K562 (cell line): ENCODE measurements around the gene MEA1. TPM values are rescaled to one million over a fixed set of nuclear protein-coding genes. Genes with fewer than 3 reads are reported as not detected.

ENCODE experiments used
- ATAC-seq: fragments of 200-7000 bp; cut with Tn5 transposase; 3 replicates; pipeline ENCODE4 v1.9.1; 2020; ENCODE audit warnings: moderate library complexity
- BruUV-seq: library from RNA; stranded (reverse); fragments of 400-500 nt; replicated peaks from 2 replicates; lab custom pipeline; 2021; lab: Mats Ljungman, UMichigan
- CTCF ChIA-PET: fragments of 300-600 bp; formaldehyde crosslinking; extraction: SDS; loops from one replicate; lab custom pipeline; 2021; ENCODE audit warnings: low intra/inter-chr PET ratio; lab: Yijun Ruan, JAX
- POLR2A ChIA-PET: fragments of 300-600, 350-650 bp; sonication (Branson Sonifier 250); formaldehyde crosslinking; extraction: SDS; loops from one replicate; lab custom pipeline; 2021; ENCODE audit warnings: antibody characterized with exemption, inconsistent platforms; lab: Yijun Ruan, JAX
- DNase-seq, 4 experiments: peaks; one replicate each; pipeline versions ENCODE4 v3.0.0 to v3.0.0-alpha.2; 2011 to 2018; ENCODE audit warnings: low spot score in 3 of 4, mixed read lengths in 3 of 4; ENCODE audit errors: extremely low read depth in 1 of 4
- FAIRE-seq: peaks from 2 replicates; lab custom pipeline; 2011; peaks lifted over from hg19 to GRCh38; lab: Jason Lieb, UNC
- H2AFZ ChIP-seq: 2 replicates; pipeline ENCODE4 v1.6.0; 2011; ENCODE audit warnings: low read depth, low read length, control low read depth, inconsistent platforms
- H3K27ac ChIP-seq: fragments of 200-600 bp; 3 replicates; pipeline ENCODE4 v1.8.0; 2011; ENCODE audit warnings: low read depth, mild to moderate bottlenecking, control low read depth, inconsistent platforms, low read length, moderate library complexity, mixed read lengths; ENCODE audit errors: extremely low read depth
- H3K27me3 ChIP-seq, 2 experiments: fragments of 300-600 bp in 1 of 2; 2 replicates in 1 of 2; 3 replicates in 1 of 2; pipeline versions ENCODE4 v1.6.0 to v1.8.0; 2011; ENCODE audit warnings: inconsistent platforms in 2 of 2, low read length in 2 of 2, mild to moderate bottlenecking in 1 of 2, mixed read lengths in 1 of 2, moderate library complexity in 1 of 2; ENCODE audit not compliant: control insufficient read depth in 2 of 2, insufficient read depth in 2 of 2
- H3K36me3 ChIP-seq: fragments of 300-600 bp; 3 replicates; pipeline ENCODE4 v1.8.0; 2011; ENCODE audit warnings: mild to moderate bottlenecking, low read length, inconsistent platforms; ENCODE audit not compliant: control insufficient read depth, insufficient read depth
- H3K4me1 ChIP-seq, 2 experiments: fragments of 200-600 bp in 1 of 2; replicated peaks in 1 of 2; 2 replicates in 1 of 2; 3 replicates in 1 of 2; pipeline versions ENCODE4 v1.5.1 to v1.8.0; 2011; ENCODE audit warnings: inconsistent platforms in 2 of 2, low read length in 2 of 2, mild to moderate bottlenecking in 1 of 2, mixed read lengths in 1 of 2, moderate library complexity in 1 of 2; ENCODE audit not compliant: control insufficient read depth in 2 of 2, insufficient read depth in 2 of 2
- H3K4me2 ChIP-seq: 2 replicates; pipeline ENCODE4 v1.6.1; 2011; ENCODE audit warnings: low read length, control low read depth, inconsistent platforms, mixed read lengths; ENCODE audit not compliant: insufficient read depth
- H3K4me3 ChIP-seq: fragments of 200-600 bp; sonication (generic), shearing (Covaris generic); 2 replicates; pipeline ENCODE4 v1.5.1; 2016; ENCODE audit warnings: control low read depth, inconsistent platforms
- H3K79me2 ChIP-seq: fragments of 200-600 bp; 3 replicates; pipeline ENCODE4 v1.8.0; 2011; ENCODE audit warnings: low read length, inconsistent platforms; ENCODE audit not compliant: control insufficient read depth, insufficient read depth
- H3K9ac ChIP-seq, 2 experiments: 2 replicates each; pipeline versions ENCODE4 v1.6.0 to v1.6.1; 2011; ENCODE audit warnings: low read depth in 2 of 2, low read length in 2 of 2, control low read depth in 1 of 2, inconsistent platforms in 1 of 2, mild to moderate bottlenecking in 1 of 2, mixed read lengths in 1 of 2; ENCODE audit not compliant: insufficient read depth in 1 of 2
- H3K9me1 ChIP-seq: one replicate; pipeline ENCODE4 v1.6.0; 2011; ENCODE audit warnings: inconsistent platforms, mild to moderate bottlenecking, low read length, moderate library complexity; ENCODE audit not compliant: control insufficient read depth, insufficient read depth
- H3K9me3 ChIP-seq: replicated peaks from 2 replicates; pipeline ENCODE4 v1.5.1; 2011; ENCODE audit warnings: low read depth, low read length, inconsistent platforms; ENCODE audit not compliant: control insufficient read depth, insufficient read depth
- H4K20me1 ChIP-seq: replicated peaks from 2 replicates; pipeline ENCODE4 v1.6.1; 2011; ENCODE audit warnings: low read length, inconsistent platforms, mixed read lengths; ENCODE audit not compliant: control insufficient read depth, insufficient read depth
- CBFA2T2 ChIP-seq: fragments of 450-650 bp; conservative IDR thresholded peaks from 2 replicates; pipeline ENCODE4 v1.6.1; 2017; ENCODE audit warnings: mild to moderate bottlenecking
- CBFA2T3 ChIP-seq: fragments of 450-650 bp; IDR thresholded peaks from 2 replicates; pipeline ENCODE4 v1.6.1; 2017
- CBX1 ChIP-seq: sonication (generic); IDR thresholded peaks from 2 replicates; pipeline ENCODE4 v1.6.1; 2016; ENCODE audit warnings: antibody characterized with exemption, low read depth, mild to moderate bottlenecking
- FOXK1 ChIP-seq: sonication (generic); formaldehyde crosslinking; IDR thresholded peaks from 2 replicates; pipeline ENCODE4 v1.8.0; 2022; ENCODE audit warnings: missing genetic modification reagents, mild to moderate bottlenecking, borderline replicate concordance
- NR2F6 ChIP-seq: fragments of 450-650 bp; formaldehyde crosslinking; IDR thresholded peaks from 2 replicates; pipeline ENCODE4 v1.4.0; 2020; ENCODE audit warnings: mild to moderate bottlenecking
- TBP ChIP-seq: optimal IDR thresholded peaks from 2 replicates; pipeline ENCODE3; 2011; ENCODE audit warnings: low read depth, low read length, improper control_type of control experiment
- WGBS: fragments of 100-300 bp; shearing (Covaris generic); methylation state at CpG from one replicate; pipeline ENCODE4 v1.1.6; 2016; ENCODE audit warnings: low coverage, mixed read lengths; ENCODE audit not compliant: insufficient coverage; ENCODE audit errors: missing lambda C conversion rate; 5-methylcytosine and 5-hydroxymethylcytosine counted together
- in situ Hi-C: fragments of 300-500 bp; cut with MboI; formaldehyde crosslinking; loops from 4 replicates; pipeline ENCODE4 v1.15.0; 2018; ENCODE audit warnings: inconsistent platforms, mixed read lengths
- intact Hi-C: fragments of 100-400 bp; cut with micrococcal nuclease; formaldehyde crosslinking; loops from 2 replicates; pipeline ENCODE4 v1.14.2; 2022
- polyA plus RNA-seq, 8 experiments: library from polyadenylated mRNA; depleted of rRNA in 4 of 8; stranded (reverse) in 5 of 8; unstranded in 3 of 8; fragments of >200 nt; fragmentation: Nextera tagmentation in 2 of 8; fragmentation: Illumina TruSeq in 1 of 8; extraction: Ambion mirVana in 2 of 8; extraction: Trizol in 1 of 8; gene quantifications; 2 replicates each; pipeline versions ENCODE4 v1.2.1 to v1.2.3, GENCODE V29; 2011 to 2014; ENCODE audit warnings: inconsistent platforms in 1 of 8, missing spikeins in 1 of 8
- total RNA-seq, 7 experiments: library from RNA; depleted of rRNA in 6 of 7; stranded (reverse); fragments of >200 nt in 6 of 7; fragmentation: Illumina TruSeq in 2 of 7; extraction: Trizol in 2 of 7; gene quantifications; 2 replicates each; pipeline versions ENCODE4 v1.2.1 to v1.2.3, GENCODE V29; 2011 to 2021; ENCODE audit warnings: low replicate concordance in 1 of 7
- TF ChIP-seq, protein P1 (sequence below): fragments of 200-800 bp; sonication (Bioruptor generic); IDR thresholded peaks from 2 replicates; pipeline ENCODE4 v1.6.1; 2017; ENCODE audit warnings: missing genetic modification characterization, missing compliant biosample characterization

MEA1 gene
- total and polyA plus RNA-seq, 9 of the 15 experiments (the other 6 are each of a cell fraction or from before 2014, with no cell fraction given), result 86.8 to 210 (median 152) TPM

DNA sequence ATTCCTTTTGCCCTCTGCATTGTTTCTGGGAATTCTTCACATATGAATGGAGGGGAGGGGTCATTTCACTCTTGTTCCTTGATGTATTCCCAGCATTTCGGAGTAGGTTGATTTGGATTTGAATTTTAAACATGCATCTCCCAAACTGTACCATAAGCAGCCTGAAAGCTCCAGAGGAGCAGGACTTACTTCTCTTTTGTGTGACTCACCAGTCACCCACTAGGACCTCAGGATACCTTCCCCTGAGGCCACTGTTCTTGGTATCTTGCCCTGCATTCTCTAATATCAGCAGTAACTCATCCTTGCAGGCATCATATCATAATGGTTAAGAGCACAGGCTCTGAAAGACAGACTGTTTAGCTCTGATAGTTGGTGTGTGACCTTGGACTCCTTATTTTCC lies 44.8 kb upstream of the MEA1 start:
- Histone ChIP-seq H3K4me1 (peaks cover 22% of the 10 kb centered on the region in 2 experiments), H3K27ac (peak overlapping the region; percentile 96), H3K9me3 (no peaks in the 10 kb centered on the region), H2AFZ (no peak overlapping the region), H3K27me3 (no peaks in the 10 kb centered on the region), H4K20me1 (no peaks in the 10 kb centered on the region), H3K36me3 (peaks cover 46% of the 10 kb centered on the region), H3K79me2 (peaks cover 24% of the 10 kb centered on the region), H3K4me3 (peak overlapping the region; percentile 88), H3K4me2 (peak overlapping the region; percentile 96), H3K9ac (peak overlapping the region; percentile 96 to 97), H3K9me1 (no peaks in the 10 kb centered on the region)
- intact Hi-C loops (loop anchor here (2.0 kb wide), 1 partner anchor 44 kb away; the partner anchor contains the start of gene KLHDC3), in situ Hi-C loops (no loop called here)
- CTCF ChIA-PET, result no interaction called here
- POLR2A ChIA-PET, result interaction anchor here (0.6 to 2.4 kb wide), 7 partner anchors 19 to 116 kb away, joined by 3 to 10 read pairs (median 3); partner anchors contain the start of gene RRP36
- no peak for DNase-seq
- no TSS peak for BruUV-seq
- ATAC-seq, result no peak
- 6% methylated on average over 1 of the region's 1 CpG for WGBS
- peak; percentile 19 for FAIRE-seq
- TF ChIP-seq FOXK1 (0 out of 2 replicates have a peak, but pooled peaks have one; percentile 66), CBFA2T2 (peak; percentile 29; the same call in 1 of the 2 replicates), CBX1 (no peak), TBP (no peak), CBFA2T3 (peak; percentile 48), NR2F6 (CRISPR knock-in tag) (no peak)
- TF ChIP-seq, protein P1, sequence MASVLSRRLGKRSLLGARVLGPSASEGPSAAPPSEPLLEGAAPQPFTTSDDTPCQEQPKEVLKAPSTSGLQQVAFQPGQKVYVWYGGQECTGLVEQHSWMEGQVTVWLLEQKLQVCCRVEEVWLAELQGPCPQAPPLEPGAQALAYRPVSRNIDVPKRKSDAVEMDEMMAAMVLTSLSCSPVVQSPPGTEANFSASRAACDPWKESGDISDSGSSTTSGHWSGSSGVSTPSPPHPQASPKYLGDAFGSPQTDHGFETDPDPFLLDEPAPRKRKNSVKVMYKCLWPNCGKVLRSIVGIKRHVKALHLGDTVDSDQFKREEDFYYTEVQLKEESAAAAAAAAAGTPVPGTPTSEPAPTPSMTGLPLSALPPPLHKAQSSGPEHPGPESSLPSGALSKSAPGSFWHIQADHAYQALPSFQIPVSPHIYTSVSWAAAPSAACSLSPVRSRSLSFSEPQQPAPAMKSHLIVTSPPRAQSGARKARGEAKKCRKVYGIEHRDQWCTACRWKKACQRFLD (CRISPR knock-in tag), result 0 out of 2 replicates have a peak, but pooled peaks have one; percentile 14
